Hepatocyte (in vitro differentiated cells): ENCODE data around the gene VPS25. TPM values are rescaled to one million over a fixed set of nuclear protein-coding genes. Genes with fewer than 3 reads are reported as not detected.
"Not testable (repeated sequence)": the region's sequence is repeated elsewhere in the genome, so short reads cannot be mapped to it uniquely, and the experiment has no call there.

ENCODE experiments used
- DNase-seq: peaks from one replicate; pipeline ENCODE4 v3.0.0-alpha.2; 2016; ENCODE audit warnings: low spot score
- H2AFZ ChIP-seq: fragments of 200-600 bp; sonication (generic); 2 replicates; pipeline ENCODE4 v1.6.0; 2016; ENCODE audit warnings: antibody characterized with exemption, mild to moderate bottlenecking
- H3K27ac ChIP-seq: fragments of 200-600 bp; sonication (generic); 2 replicates; pipeline ENCODE4 v1.5.1; 2016; ENCODE audit warnings: mild to moderate bottlenecking
- H3K27me3 ChIP-seq: fragments of 200-600 bp; sonication (generic); 2 replicates; pipeline ENCODE4 v1.6.1; 2016
- H3K36me3 ChIP-seq: fragments of 200-600 bp; sonication (generic); replicated peaks from 2 replicates; pipeline ENCODE4 v1.5.1; 2016; ENCODE audit warnings: low read depth; ENCODE audit not compliant: insufficient read depth
- H3K4me1 ChIP-seq: fragments of 200-600 bp; sonication (generic); 2 replicates; pipeline ENCODE4 v1.5.1; 2016; ENCODE audit warnings: mild to moderate bottlenecking, moderate library complexity; ENCODE audit not compliant: insufficient read depth
- H3K4me2 ChIP-seq: fragments of 200-600 bp; sonication (generic); 2 replicates; pipeline ENCODE4 v1.6.0; 2016
- H3K4me3 ChIP-seq: fragments of 200-600 bp; sonication (generic); 2 replicates; pipeline ENCODE4 v1.5.1; 2016; ENCODE audit warnings: mild to moderate bottlenecking
- H3K79me2 ChIP-seq: fragments of 200-600 bp; sonication (generic); 2 replicates; pipeline ENCODE4 v1.6.0; 2017; ENCODE audit warnings: mild to moderate bottlenecking
- H3K9me2 ChIP-seq: fragments of 200-600 bp; sonication (generic); replicated peaks from 2 replicates; pipeline ENCODE4 v1.6.0; 2017; ENCODE audit warnings: mild to moderate bottlenecking; ENCODE audit not compliant: insufficient read depth
- H3K9me3 ChIP-seq: fragments of 200-600 bp; sonication (generic); 2 replicates; pipeline ENCODE4 v1.5.1; 2016; ENCODE audit warnings: low read depth, mild to moderate bottlenecking
- H4K20me1 ChIP-seq: fragments of 200-600 bp; sonication (generic); 2 replicates; pipeline ENCODE4 v1.6.0; 2016; ENCODE audit warnings: mild to moderate bottlenecking; ENCODE audit not compliant: insufficient read depth, poor library complexity, severe bottlenecking
- EZH2 ChIP-seq: fragments of 200-600 bp; sonication (generic); IDR thresholded peaks from 2 replicates; pipeline ENCODE4 v1.6.1; 2016; ENCODE audit warnings: antibody characterized with exemption, mild to moderate bottlenecking, borderline replicate concordance
- EZH2phosphoT487 ChIP-seq: fragments of 200-600 bp; sonication (generic); IDR thresholded peaks from one replicate; pipeline ENCODE4 v1.6.1; 2018; ENCODE audit warnings: antibody characterized with exemption, mild to moderate bottlenecking, low read depth, moderate library complexity; ENCODE audit not compliant: unreplicated experiment, severe bottlenecking
- WGBS: methylation state at CpG from one replicate; pipeline ENCODE4 v1.1.6; 2016; ENCODE audit warnings: low lambda C conversion rate; ENCODE audit errors: missing lambda C conversion rate; 5-methylcytosine and 5-hydroxymethylcytosine counted together
- polyA plus RNA-seq: library from polyadenylated mRNA; unstranded; fragments of >200 nt; fragmentation: Nextera tagmentation; extraction: Ambion mirVana; gene quantifications from 2 replicates; pipeline ENCODE4 v1.2.1, GENCODE V29; 2016
- total RNA-seq: library from RNA; depleted of rRNA; stranded (reverse); fragments of >200 nt; gene quantifications from 2 replicates; pipeline ENCODE4 v1.2.3, GENCODE V29; 2014
- TF ChIP-seq, protein P1 (sequence below): fragments of 200-600 bp; sonication (generic); IDR thresholded peaks from 2 replicates; pipeline ENCODE4 v1.5.1; 2016; ENCODE audit warnings: antibody characterized with exemption, mild to moderate bottlenecking; ENCODE audit not compliant: poor library complexity

VPS25 gene
- total and polyA plus RNA-seq, 2 experiments from 2014 or later = 89.9 to 121 TPM

DNA sequence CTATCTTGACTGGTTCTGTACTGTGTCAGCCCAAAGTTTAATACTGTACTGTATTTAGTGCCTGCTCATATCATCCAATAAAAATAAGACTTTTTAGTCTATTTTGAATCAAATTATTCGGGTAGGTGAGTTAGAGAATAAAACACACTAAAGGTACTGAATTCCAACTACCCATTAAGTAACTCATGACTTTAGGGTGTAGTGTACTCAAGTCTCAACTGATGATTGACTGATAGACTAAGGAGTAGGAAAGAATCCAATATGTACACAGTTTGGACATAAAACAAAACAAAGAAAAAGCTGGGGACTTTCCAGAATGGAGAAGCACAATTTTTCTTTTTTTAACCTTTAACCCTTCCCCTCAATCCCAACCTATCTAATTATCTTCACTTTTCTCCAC is 32.5 kb upstream of the VPS25 start:
- H3K27ac ChIP-seq = no peak overlapping the region
- H3K79me2 ChIP-seq = peaks cover 48% of the 10 kb centered on the region
- no peaks in the 10 kb centered on the region for H3K36me3 ChIP-seq
- H3K4me1 ChIP-seq = peaks cover 10% of the 10 kb centered on the region
- H4K20me1 ChIP-seq = no peaks in the 10 kb centered on the region
- DNase-seq = no peak
- 86% methylated on average over 1 of the region's 1 CpG for WGBS
- H3K4me3 ChIP-seq = no peak overlapping the region
- TF ChIP-seq, protein P1, sequence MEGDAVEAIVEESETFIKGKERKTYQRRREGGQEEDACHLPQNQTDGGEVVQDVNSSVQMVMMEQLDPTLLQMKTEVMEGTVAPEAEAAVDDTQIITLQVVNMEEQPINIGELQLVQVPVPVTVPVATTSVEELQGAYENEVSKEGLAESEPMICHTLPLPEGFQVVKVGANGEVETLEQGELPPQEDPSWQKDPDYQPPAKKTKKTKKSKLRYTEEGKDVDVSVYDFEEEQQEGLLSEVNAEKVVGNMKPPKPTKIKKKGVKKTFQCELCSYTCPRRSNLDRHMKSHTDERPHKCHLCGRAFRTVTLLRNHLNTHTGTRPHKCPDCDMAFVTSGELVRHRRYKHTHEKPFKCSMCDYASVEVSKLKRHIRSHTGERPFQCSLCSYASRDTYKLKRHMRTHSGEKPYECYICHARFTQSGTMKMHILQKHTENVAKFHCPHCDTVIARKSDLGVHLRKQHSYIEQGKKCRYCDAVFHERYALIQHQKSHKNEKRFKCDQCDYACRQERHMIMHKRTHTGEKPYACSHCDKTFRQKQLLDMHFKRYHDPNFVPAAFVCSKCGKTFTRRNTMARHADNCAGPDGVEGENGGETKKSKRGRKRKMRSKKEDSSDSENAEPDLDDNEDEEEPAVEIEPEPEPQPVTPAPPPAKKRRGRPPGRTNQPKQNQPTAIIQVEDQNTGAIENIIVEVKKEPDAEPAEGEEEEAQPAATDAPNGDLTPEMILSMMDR = no peak
- TF ChIP-seq EZH2 = no peak
- TF ChIP-seq EZH2phosphoT487 = no peak
- H3K9me2 ChIP-seq = no peaks in the 10 kb centered on the region
- no peak overlapping the region for H2AFZ ChIP-seq
- H3K27me3 ChIP-seq = no peaks in the 10 kb centered on the region
- H3K4me2 ChIP-seq = no peak overlapping the region
- no peaks in the 10 kb centered on the region for H3K9me3 ChIP-seq

DNA sequence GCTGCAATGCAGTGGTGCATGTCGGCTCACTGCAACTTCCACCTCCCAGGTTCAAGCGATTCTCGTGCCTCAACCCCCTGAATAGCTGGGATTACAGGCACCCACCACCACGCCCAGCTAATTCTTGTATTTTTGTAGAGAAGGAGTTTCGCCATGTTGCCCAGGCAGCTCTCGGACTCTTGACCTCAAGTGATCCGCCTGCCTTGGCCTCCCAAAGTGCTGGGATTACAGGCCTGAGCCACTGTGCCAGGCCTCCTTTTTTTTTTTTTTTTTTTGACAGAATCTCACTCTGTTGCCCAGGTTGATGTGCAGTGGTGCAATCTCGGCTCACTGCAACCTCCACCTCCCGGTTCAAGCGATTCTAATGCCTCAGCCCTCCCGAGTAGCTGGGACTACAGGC is 30.3 kb upstream of the VPS25 start:
- H3K79me2 ChIP-seq = peaks cover 45% of the 10 kb centered on the region
- H3K9me3 ChIP-seq, H4K20me1 ChIP-seq, H3K4me1 ChIP-seq, H3K27me3 ChIP-seq, DNase-seq, H3K9me2 ChIP-seq, H3K27ac ChIP-seq, H3K36me3 ChIP-seq, H3K4me3 ChIP-seq, H2AFZ ChIP-seq: not testable (repeated sequence)
- 94% methylated on average over 11 of the region's 11 CpGs for WGBS
- peak overlapping the region; percentile 72 for H3K4me2 ChIP-seq

DNA sequence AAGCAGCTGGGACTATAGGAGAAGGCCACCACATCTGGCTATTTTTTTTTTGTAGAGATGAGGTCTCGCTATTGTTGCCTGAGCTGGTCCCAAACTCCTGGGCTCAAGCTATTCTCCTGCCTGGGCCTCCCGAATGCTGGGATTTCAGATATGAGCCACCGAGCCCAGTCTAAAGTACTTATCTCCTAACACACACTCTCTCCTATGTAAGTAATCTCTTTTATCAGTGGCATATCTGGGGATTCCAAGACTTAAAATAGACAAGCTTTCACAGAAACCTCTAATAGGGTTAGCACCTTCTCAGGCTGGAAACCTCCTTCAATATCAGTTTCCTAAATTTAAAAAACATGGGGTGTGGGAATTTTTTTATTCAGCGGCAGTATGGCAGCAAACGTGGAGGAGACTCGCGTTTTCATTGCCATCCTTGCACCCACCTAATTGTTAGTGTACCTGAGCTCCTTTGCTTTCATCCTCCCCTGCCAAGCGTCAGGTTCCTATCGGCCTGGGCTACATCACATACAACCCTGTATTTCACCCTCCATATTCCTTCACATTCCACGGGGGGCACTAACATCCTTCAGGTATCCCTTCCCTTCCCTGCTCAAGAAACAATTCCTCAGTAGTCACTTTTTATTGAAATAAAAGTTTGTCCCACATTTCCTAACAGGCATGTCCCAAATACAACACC is 29.5 kb upstream of the VPS25 start:
- Histone ChIP-seq H2AFZ (peak overlapping the region; percentile 84), H3K4me1 (peaks cover 10% of the 10 kb centered on the region), H3K79me2 (peaks cover 40% of the 10 kb centered on the region), H3K36me3 (no peaks in the 10 kb centered on the region), H3K9me2 (no peaks in the 10 kb centered on the region), H3K27ac (peak overlapping the region; percentile 95), H3K9me3 (no peaks in the 10 kb centered on the region), H3K4me2 (peak overlapping the region; percentile 72), H3K4me3 (peak overlapping the region; percentile 41), H3K27me3 (no peaks in the 10 kb centered on the region), H4K20me1 (no peaks in the 10 kb centered on the region)
- 59% methylated on average over 10 of the region's 10 CpGs for WGBS
- no peak for DNase-seq
- TF ChIP-seq, protein P1 = peak; percentile 20
- TF ChIP-seq EZH2phosphoT487 (no peak), EZH2 (no peak)

DNA sequence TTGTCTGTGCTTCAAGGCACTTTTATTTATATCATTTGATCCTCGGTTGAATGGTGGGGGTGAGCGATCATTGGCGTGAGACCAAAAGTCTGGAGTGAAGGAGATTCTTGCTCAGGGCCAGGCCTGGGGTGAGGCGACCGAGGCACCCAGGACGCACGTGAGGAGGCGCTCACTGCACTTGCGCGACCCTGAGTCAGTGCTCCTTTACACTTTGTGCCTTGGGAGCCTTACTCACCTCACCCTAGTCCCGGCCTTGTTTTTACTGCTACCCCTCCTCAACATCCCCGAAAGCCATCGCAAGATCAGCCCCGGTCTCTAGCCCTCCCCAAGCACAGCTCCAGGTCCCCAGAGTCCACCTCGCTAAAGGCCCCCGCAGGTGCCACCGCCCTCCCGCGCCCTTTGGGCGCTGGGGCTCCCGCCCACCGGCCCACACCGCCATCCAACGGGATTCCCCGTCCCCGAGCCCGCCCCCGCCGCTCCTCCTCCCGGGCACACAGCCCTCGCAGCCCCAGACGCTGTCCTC is 28.9 kb upstream of the VPS25 start:
- Histone ChIP-seq H3K9me3 (no peaks in the 10 kb centered on the region), H3K9me2 (no peaks in the 10 kb centered on the region), H3K79me2 (peaks cover 36% of the 10 kb centered on the region), H3K4me3 (peak overlapping the region; percentile 41), H3K36me3 (no peaks in the 10 kb centered on the region), H2AFZ (peak overlapping the region; percentile 84), H3K4me1 (peaks cover 10% of the 10 kb centered on the region), H3K27ac (peak overlapping the region; percentile 95), H3K4me2 (peak overlapping the region; percentile 72), H3K27me3 (no peaks in the 10 kb centered on the region), H4K20me1 (no peaks in the 10 kb centered on the region)
- peak; percentile 88 for DNase-seq
- WGBS = 2% methylated on average over 13 of the region's 32 CpGs
- TF ChIP-seq EZH2phosphoT487 = no peak
- TF ChIP-seq, protein P1 = no peak
- TF ChIP-seq EZH2 = no peak
